ENCODE results near the gene CACNG7.
A peak's percentile ranks its signal among the peaks of the same experiment; 100 is the strongest.

Gene CACNG7

GRCh38 chr19:53879140-53880081 is 29.7 kb upstream of the CACNG7 start:
- peak; percentile 47 to 52 for DNase-seq

GRCh38 chr19:53880711-53881481 is 28.2 kb upstream of the CACNG7 start:
- no peak for DNase-seq

GRCh38 chr19:53881482-53882390 is 27.3 kb upstream of the CACNG7 start, which contains the start of gene PRKCG:
Gene PRKCG (plus strand): TSS chr19:53882197. CDS start chr19:53882495, 298 bp downstream.
- DNase-seq, result peak in 1 of 2 experiments; percentile 5

- DNase-seq, result no peak
Observed at GRCh38 chr19:53882391-53883050, 26.6 kb upstream of the CACNG7 start.

- no peak for DNase-seq
Observed at GRCh38 chr19:53883231-53883661, 25.8 kb upstream of the CACNG7 start.

GRCh38 chr19:53883741-53884140 is 25.3 kb upstream of the CACNG7 start:
- no peak for DNase-seq

GRCh38 chr19:53884256-53884655 is 24.8 kb upstream of the CACNG7 start:
- DNase-seq, result no peak

- DNase-seq, result no peak
Observed at GRCh38 chr19:53885036-53885435, 24.0 kb upstream of the CACNG7 start.

GRCh38 chr19:53892301-53892980 is 16.6 kb upstream of the CACNG7 start:
- no peak for DNase-seq

GRCh38 chr19:53892981-53893325 is 16.1 kb upstream of the CACNG7 start:
- DNase-seq, result no peak

GRCh38 chr19:53894707-53895106 is 14.4 kb upstream of the CACNG7 start:
- no peak for DNase-seq

- no peak for DNase-seq
Observed at GRCh38 chr19:53896682-53897081, 12.4 kb upstream of the CACNG7 start.

- DNase-seq, result no peak
Observed at GRCh38 chr19:53897459-53897858, 11.6 kb upstream of the CACNG7 start.

- DNase-seq, result no peak
Observed at GRCh38 chr19:53898166-53898565, 10.9 kb upstream of the CACNG7 start.

GRCh38 chr19:53898636-53899341 is 10.3 kb upstream of the CACNG7 start:
- DNase-seq, result no peak

- DNase-seq, result no peak
Observed at GRCh38 chr19:53900191-53900860, 8.8 kb upstream of the CACNG7 start.

GRCh38 chr19:53903055-53903680 is 5.9 kb upstream of the CACNG7 start:
- DNase-seq, result peak in 1 of 2 experiments; percentile 19

GRCh38 chr19:53904909-53905308 is 4.2 kb upstream of the CACNG7 start:
- no peak for DNase-seq

GRCh38 chr19:53905787-53906186 is 3.3 kb upstream of the CACNG7 start:
- DNase-seq, result no peak
